ENCODE data around the gene CNKSR3.

The CNKSR3 gene

DNA sequence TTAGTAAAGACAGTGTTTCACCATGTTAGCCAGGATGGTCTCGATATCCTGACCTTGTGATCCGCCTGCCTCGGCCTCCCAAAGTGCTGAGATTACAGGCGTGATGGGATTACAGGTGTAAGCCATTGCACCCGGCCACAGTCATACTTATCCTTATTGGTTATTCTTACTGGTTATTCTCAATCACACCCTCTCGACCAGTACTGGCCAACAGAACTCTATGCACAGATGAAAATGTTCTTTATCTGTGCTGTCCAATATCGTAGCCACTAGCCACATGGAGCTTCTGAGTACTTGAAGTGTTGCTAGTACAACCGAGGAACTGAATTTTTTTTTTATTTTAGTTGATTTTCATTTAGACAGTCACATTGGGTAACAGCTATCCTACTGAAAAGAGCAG, 63.5 kb downstream of the CNKSR3 start:
- no peak for ATAC-seq
- TF ChIP-seq, protein P1, sequence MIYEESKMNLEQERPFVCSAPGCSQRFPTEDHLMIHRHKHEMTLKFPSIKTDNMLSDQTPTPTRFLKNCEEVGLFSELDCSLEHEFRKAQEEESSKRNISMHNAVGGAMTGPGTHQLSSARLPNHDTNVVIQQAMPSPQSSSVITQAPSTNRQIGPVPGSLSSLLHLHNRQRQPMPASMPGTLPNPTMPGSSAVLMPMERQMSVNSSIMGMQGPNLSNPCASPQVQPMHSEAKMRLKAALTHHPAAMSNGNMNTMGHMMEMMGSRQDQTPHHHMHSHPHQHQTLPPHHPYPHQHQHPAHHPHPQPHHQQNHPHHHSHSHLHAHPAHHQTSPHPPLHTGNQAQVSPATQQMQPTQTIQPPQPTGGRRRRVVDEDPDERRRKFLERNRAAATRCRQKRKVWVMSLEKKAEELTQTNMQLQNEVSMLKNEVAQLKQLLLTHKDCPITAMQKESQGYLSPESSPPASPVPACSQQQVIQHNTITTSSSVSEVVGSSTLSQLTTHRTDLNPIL (CRISPR knock-in tag; IDR thresholded peaks at IDR 0.05; ENCODE audit: low read depth) = no peak
- TF ChIP-seq ESRRG (CRISPR knock-in tag; IDR thresholded peaks at IDR 0.05) (no peak), RARB (CRISPR knock-in tag; IDR thresholded peaks at IDR 0.05) (no peak), ZC3H10 (CRISPR knock-in tag; IDR thresholded peaks at IDR 0.05) (no peak), ARNTL (CRISPR knock-in tag; IDR thresholded peaks at IDR 0.05; ENCODE audit: borderline replicate concordance, low read depth) (no peak)

DNA sequence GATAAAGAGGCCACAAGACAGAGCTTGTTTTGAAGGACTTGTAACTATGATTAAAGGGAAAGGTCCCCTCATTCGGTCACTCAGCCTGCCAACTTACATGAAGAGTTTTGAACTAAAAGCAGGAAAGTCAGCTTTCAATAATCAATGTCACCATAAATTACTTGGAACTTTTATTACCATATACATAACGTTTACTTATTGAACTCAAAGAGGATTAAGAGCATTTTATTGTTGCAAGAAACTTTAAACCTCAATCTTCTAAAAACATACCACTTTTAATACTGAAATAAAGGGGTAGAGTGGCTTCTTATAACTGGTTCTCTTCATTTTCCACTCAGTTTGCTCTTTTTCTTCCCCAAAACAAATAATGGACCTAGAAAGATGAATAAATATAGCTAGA, 65.1 kb downstream of the CNKSR3 start:
- no peak for ATAC-seq

DNA sequence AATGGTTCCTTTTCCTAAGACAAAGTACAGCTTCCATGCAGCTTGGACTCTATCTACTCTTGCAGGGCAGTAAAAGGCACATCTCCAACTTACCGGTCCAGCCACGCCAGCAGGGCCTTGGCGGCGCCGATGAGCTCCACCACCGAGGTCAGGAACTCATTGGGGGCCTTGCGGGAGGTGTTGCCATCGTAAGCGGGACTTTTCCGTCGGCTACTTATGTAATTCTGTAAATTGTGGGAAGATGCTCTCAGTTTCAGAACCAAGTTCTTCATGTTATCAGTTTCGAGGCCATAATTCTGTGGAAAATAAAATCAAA, 68.5 kb downstream of the CNKSR3 start:
- TF ChIP-seq ZNF565 (CRISPR knock-in tag; conservative IDR thresholded peaks at IDR 0.05; ENCODE audit: low read depth) (no peak), ARNTL (CRISPR knock-in tag; IDR thresholded peaks at IDR 0.05; ENCODE audit: borderline replicate concordance, low read depth) (no peak), ZFP30 (CRISPR knock-in tag; IDR thresholded peaks at IDR 0.05) (no peak), TCF4 (CRISPR knock-in tag; IDR thresholded peaks at IDR 0.05; ENCODE audit: borderline replicate concordance) (no peak), RARB (CRISPR knock-in tag; IDR thresholded peaks at IDR 0.05) (no peak)
- TF ChIP-seq, protein P2, sequence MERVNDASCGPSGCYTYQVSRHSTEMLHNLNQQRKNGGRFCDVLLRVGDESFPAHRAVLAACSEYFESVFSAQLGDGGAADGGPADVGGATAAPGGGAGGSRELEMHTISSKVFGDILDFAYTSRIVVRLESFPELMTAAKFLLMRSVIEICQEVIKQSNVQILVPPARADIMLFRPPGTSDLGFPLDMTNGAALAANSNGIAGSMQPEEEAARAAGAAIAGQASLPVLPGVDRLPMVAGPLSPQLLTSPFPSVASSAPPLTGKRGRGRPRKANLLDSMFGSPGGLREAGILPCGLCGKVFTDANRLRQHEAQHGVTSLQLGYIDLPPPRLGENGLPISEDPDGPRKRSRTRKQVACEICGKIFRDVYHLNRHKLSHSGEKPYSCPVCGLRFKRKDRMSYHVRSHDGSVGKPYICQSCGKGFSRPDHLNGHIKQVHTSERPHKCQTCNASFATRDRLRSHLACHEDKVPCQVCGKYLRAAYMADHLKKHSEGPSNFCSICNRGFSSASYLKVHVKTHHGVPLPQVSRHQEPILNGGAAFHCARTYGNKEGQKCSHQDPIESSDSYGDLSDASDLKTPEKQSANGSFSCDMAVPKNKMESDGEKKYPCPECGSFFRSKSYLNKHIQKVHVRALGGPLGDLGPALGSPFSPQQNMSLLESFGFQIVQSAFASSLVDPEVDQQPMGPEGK (CRISPR knock-in tag; IDR thresholded peaks at IDR 0.05; ENCODE audit: borderline replicate concordance) = no peak
- TF ChIP-seq, protein P3, sequence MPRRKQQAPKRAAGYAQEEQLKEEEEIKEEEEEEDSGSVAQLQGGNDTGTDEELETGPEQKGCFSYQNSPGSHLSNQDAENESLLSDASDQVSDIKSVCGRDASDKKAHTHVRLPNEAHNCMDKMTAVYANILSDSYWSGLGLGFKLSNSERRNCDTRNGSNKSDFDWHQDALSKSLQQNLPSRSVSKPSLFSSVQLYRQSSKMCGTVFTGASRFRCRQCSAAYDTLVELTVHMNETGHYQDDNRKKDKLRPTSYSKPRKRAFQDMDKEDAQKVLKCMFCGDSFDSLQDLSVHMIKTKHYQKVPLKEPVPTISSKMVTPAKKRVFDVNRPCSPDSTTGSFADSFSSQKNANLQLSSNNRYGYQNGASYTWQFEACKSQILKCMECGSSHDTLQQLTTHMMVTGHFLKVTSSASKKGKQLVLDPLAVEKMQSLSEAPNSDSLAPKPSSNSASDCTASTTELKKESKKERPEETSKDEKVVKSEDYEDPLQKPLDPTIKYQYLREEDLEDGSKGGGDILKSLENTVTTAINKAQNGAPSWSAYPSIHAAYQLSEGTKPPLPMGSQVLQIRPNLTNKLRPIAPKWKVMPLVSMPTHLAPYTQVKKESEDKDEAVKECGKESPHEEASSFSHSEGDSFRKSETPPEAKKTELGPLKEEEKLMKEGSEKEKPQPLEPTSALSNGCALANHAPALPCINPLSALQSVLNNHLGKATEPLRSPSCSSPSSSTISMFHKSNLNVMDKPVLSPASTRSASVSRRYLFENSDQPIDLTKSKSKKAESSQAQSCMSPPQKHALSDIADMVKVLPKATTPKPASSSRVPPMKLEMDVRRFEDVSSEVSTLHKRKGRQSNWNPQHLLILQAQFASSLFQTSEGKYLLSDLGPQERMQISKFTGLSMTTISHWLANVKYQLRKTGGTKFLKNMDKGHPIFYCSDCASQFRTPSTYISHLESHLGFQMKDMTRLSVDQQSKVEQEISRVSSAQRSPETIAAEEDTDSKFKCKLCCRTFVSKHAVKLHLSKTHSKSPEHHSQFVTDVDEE (CRISPR knock-in tag; IDR thresholded peaks at IDR 0.05) = no peak
- no peak for ATAC-seq

More for the DNA sequence above, 65.1 kb downstream of the CNKSR3 start:
- no peak for TF ChIP-seq CSDC2 (CRISPR knock-in tag; IDR thresholded peaks at IDR 0.05)
- TF ChIP-seq, protein P3 (CRISPR knock-in tag; IDR thresholded peaks at IDR 0.05) = no peak
- no peak for TF ChIP-seq ZNF8 (CRISPR knock-in tag; IDR thresholded peaks at IDR 0.05)
- no peak for TF ChIP-seq RARB (CRISPR knock-in tag; IDR thresholded peaks at IDR 0.05)
- TF ChIP-seq, protein P4, sequence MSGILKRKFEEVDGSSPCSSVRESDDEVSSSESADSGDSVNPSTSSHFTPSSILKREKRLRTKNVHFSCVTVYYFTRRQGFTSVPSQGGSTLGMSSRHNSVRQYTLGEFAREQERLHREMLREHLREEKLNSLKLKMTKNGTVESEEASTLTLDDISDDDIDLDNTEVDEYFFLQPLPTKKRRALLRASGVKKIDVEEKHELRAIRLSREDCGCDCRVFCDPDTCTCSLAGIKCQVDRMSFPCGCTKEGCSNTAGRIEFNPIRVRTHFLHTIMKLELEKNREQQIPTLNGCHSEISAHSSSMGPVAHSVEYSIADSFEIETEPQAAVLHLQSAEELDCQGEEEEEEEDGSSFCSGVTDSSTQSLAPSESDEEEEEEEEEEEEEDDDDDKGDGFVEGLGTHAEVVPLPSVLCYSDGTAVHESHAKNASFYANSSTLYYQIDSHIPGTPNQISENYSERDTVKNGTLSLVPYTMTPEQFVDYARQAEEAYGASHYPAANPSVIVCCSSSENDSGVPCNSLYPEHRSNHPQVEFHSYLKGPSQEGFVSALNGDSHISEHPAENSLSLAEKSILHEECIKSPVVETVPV (CRISPR knock-in tag; IDR thresholded peaks at IDR 0.05) = no peak
- TF ChIP-seq, protein P1 (CRISPR knock-in tag; IDR thresholded peaks at IDR 0.05; ENCODE audit: low read depth) = no peak
- TF ChIP-seq ZFP3 (CRISPR knock-in tag; IDR thresholded peaks at IDR 0.05) = no peak
- no peak for TF ChIP-seq BACH2 (CRISPR knock-in tag; IDR thresholded peaks at IDR 0.05; ENCODE audit: borderline replicate concordance)
- no peak for TF ChIP-seq OSR1 (CRISPR knock-in tag; IDR thresholded peaks at IDR 0.05)
- no peak for TF ChIP-seq ZC3H10 (CRISPR knock-in tag; IDR thresholded peaks at IDR 0.05)
- TF ChIP-seq ARNTL (CRISPR knock-in tag; IDR thresholded peaks at IDR 0.05; ENCODE audit: borderline replicate concordance, low read depth) = no peak
- no peak for TF ChIP-seq ZNF70 (CRISPR knock-in tag; IDR thresholded peaks at IDR 0.05)
- no peak for TF ChIP-seq PPARA (CRISPR knock-in tag; IDR thresholded peaks at IDR 0.05; ENCODE audit: borderline replicate concordance)

Measured in SK-N-SH treated with all-trans-retinoic acid at 6 μM for 48 hours (cell line).